Osteoblast (primary cell): ENCODE measurements around the gene AGA. TPM values are rescaled to one million over a fixed set of nuclear protein-coding genes. Genes with fewer than 3 reads are reported as not detected.

Experiments used
- DNase-seq: peaks from one replicate; pipeline ENCODE4 v3.0.0; 2011; ENCODE audit warnings: low spot score, mixed read lengths; ENCODE audit not compliant: insufficient read length; ENCODE audit errors: missing footprints
- H2AFZ ChIP-seq: 2 replicates; pipeline ENCODE4 v1.6.0; 2011; ENCODE audit warnings: mild to moderate bottlenecking, low read length
- H3K27ac ChIP-seq: 2 replicates; pipeline ENCODE4 v1.5.1; 2011; ENCODE audit warnings: mild to moderate bottlenecking, low read depth, low read length, moderate library complexity
- H3K27me3 ChIP-seq: 2 replicates; pipeline ENCODE4 v1.6.0; 2012; ENCODE audit warnings: mild to moderate bottlenecking, control low read depth, inconsistent platforms, low read length, moderate library complexity; ENCODE audit not compliant: insufficient read depth
- H3K36me3 ChIP-seq: 2 replicates; pipeline ENCODE4 v1.5.1; 2011; ENCODE audit warnings: mild to moderate bottlenecking, low read length, control low read depth, moderate library complexity; ENCODE audit not compliant: insufficient read depth
- H3K4me1 ChIP-seq: 2 replicates; pipeline ENCODE4 v1.5.1; 2011; ENCODE audit warnings: mild to moderate bottlenecking, low read length, control low read depth, moderate library complexity; ENCODE audit not compliant: insufficient read depth
- H3K4me2 ChIP-seq: 2 replicates; pipeline ENCODE4 v1.6.0; 2011; ENCODE audit warnings: mild to moderate bottlenecking, low read length; ENCODE audit not compliant: insufficient read depth
- H3K4me3 ChIP-seq: fragments of 200-600 bp; sonication (generic); 3 replicates; pipeline ENCODE4 v1.5.1; 2012; ENCODE audit warnings: mild to moderate bottlenecking, low read length, inconsistent platforms; ENCODE audit not compliant: insufficient read depth
- H3K79me2 ChIP-seq: 2 replicates; pipeline ENCODE4 v1.6.0; 2012; ENCODE audit warnings: mild to moderate bottlenecking, low read length, control low read depth, inconsistent platforms; ENCODE audit not compliant: insufficient read depth
- H3K9me3 ChIP-seq: 2 replicates; pipeline ENCODE4 v1.5.1; 2011; ENCODE audit warnings: low read depth, low read length, control low read depth
- H4K20me1 ChIP-seq: 2 replicates; pipeline ENCODE4 v1.6.0; 2012; ENCODE audit warnings: mild to moderate bottlenecking, low read length, control low read depth; ENCODE audit not compliant: insufficient read depth
- CTCF ChIP-seq: IDR thresholded peaks from 2 replicates; pipeline ENCODE4 v1.5.1; 2011; ENCODE audit warnings: mild to moderate bottlenecking, low read depth, low read length, moderate library complexity; ENCODE audit errors: extremely low read depth
- total RNA-seq: library from RNA; depleted of rRNA; stranded (reverse); fragments of >200 nt; gene quantifications from 2 replicates; pipeline ENCODE4 v1.2.3, GENCODE V29; 2012

AGA gene
- total RNA-seq, 1 donor: 43.4 TPM

- no peak overlapping the region for H3K27ac ChIP-seq
- H2AFZ ChIP-seq: no peak overlapping the region
- no peak for TF ChIP-seq CTCF
- no peaks in the 10 kb centered on the region for H4K20me1 ChIP-seq
- H3K36me3 ChIP-seq: no peaks in the 10 kb centered on the region
- no peak overlapping the region for H3K4me3 ChIP-seq
- DNase-seq: no peak
- peaks cover 25% of the 10 kb centered on the region for H3K4me1 ChIP-seq
- H3K27me3 ChIP-seq: no peaks in the 10 kb centered on the region
- H3K79me2 ChIP-seq: no peaks in the 10 kb centered on the region
- H3K9me3 ChIP-seq: no peaks in the 10 kb centered on the region
- no peak overlapping the region for H3K4me2 ChIP-seq
Observed at GRCh38 chr4:177487977-177488376, 45.7 kb upstream of the AGA start.

GRCh38 chr4:177485528-177485927 lies 43.3 kb upstream of the AGA start:
- Histone ChIP-seq H3K4me2 (no peak overlapping the region), H3K9me3 (no peaks in the 10 kb centered on the region), H2AFZ (no peak overlapping the region), H3K36me3 (no peaks in the 10 kb centered on the region), H3K27me3 (no peaks in the 10 kb centered on the region), H3K4me3 (no peak overlapping the region), H4K20me1 (no peaks in the 10 kb centered on the region), H3K27ac (peak overlapping the region; percentile 87), H3K79me2 (no peaks in the 10 kb centered on the region), H3K4me1 (peaks cover 25% of the 10 kb centered on the region)
- no peak for TF ChIP-seq CTCF
- DNase-seq: no peak

- H3K27ac ChIP-seq: peak overlapping the region; percentile 87
- peak overlapping the region; percentile 1 for H3K4me3 ChIP-seq
- no peak for TF ChIP-seq CTCF
- H3K9me3 ChIP-seq: no peaks in the 10 kb centered on the region
- DNase-seq: no peak
- no peaks in the 10 kb centered on the region for H4K20me1 ChIP-seq
- H3K79me2 ChIP-seq: no peaks in the 10 kb centered on the region
- H3K4me1 ChIP-seq: peaks cover 22% of the 10 kb centered on the region
- no peaks in the 10 kb centered on the region for H3K36me3 ChIP-seq
- no peak overlapping the region for H2AFZ ChIP-seq
- H3K27me3 ChIP-seq: no peaks in the 10 kb centered on the region
- H3K4me2 ChIP-seq: peak overlapping the region; percentile 34
Observed at GRCh38 chr4:177484613-177485021, 42.4 kb upstream of the AGA start.

GRCh38 chr4:177483760-177484159 lies 41.5 kb upstream of the AGA start:
- Histone ChIP-seq H3K4me2 (no peak overlapping the region), H3K79me2 (no peaks in the 10 kb centered on the region), H4K20me1 (no peaks in the 10 kb centered on the region), H3K9me3 (no peaks in the 10 kb centered on the region), H3K4me3 (no peak overlapping the region), H3K27me3 (no peaks in the 10 kb centered on the region), H2AFZ (no peak overlapping the region), H3K36me3 (no peaks in the 10 kb centered on the region), H3K27ac (peak overlapping the region; percentile 87), H3K4me1 (peaks cover 22% of the 10 kb centered on the region)
- TF ChIP-seq CTCF: no peak
- DNase-seq: no peak
